Stimulated activated naive CD8-positive, alpha-beta T cell treated with anti-CD3 and anti-CD28 coated beads, Interleukin-15, Interleukin-2, amounts not matched to agents 100 ng/mL and 50 ng/mL, for 24 hours (primary cell): Measurements from ENCODE around the gene FAM20C.

ENCODE experiments used
- H3K27ac Mint-ChIP-seq: one replicate; pipeline ENCODE4 v1.8.0; 2021; ENCODE audit warnings: mild to moderate bottlenecking, mixed read lengths
- H3K27me3 Mint-ChIP-seq: one replicate; pipeline ENCODE4 v1.8.0; 2021; ENCODE audit warnings: mixed read lengths
- H3K36me3 Mint-ChIP-seq: one replicate; pipeline ENCODE4 v1.8.0; 2021; ENCODE audit warnings: low read depth, mixed read lengths
- H3K4me1 Mint-ChIP-seq: one replicate; pipeline ENCODE4 v1.8.0; 2021; ENCODE audit warnings: low read depth, mixed read lengths
- H3K4me3 Mint-ChIP-seq: one replicate; pipeline ENCODE4 v1.8.0; 2021; ENCODE audit warnings: mild to moderate bottlenecking, mixed read lengths
- H3K9me3 Mint-ChIP-seq: one replicate; pipeline ENCODE4 v1.8.0; 2021; ENCODE audit warnings: mixed read lengths

FAM20C gene

GRCh38 chr7:252216-252965 is 60.0 kb downstream of the FAM20C start:
- Mint-ChIP-seq H3K4me1 (no peaks in the 10 kb centered on the region), H3K9me3 (no peaks in the 10 kb centered on the region), H3K36me3 (no peaks in the 10 kb centered on the region), H3K27me3 (no peaks in the 10 kb centered on the region), H3K27ac (no peak overlapping the region), H3K4me3 (no peak overlapping the region)

DNA sequence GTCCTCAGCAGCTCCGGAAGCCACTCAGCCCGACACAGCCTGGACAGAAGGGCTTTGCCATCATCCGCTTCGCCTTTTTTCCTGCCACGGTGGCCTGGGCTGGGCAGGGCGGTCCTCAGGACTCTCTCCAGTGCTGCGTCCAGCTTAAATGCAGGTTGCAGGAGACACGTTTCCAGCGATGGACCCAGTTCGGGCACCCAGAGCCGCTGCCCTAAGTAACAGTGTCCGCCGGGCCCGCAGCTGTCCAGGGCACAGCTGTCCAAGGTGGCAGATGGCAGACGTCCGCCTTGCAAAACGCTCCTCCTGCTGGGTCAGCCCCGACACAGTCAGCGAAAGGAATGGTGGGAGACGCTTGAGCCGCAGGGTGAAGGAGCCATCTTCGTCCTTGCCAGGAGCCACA is 60.6 kb downstream of the FAM20C start:
- no peak overlapping the region for H3K4me3 Mint-ChIP-seq
- H3K4me1 Mint-ChIP-seq = no peaks in the 10 kb centered on the region
- H3K27me3 Mint-ChIP-seq = no peaks in the 10 kb centered on the region
- H3K9me3 Mint-ChIP-seq = no peaks in the 10 kb centered on the region
- H3K36me3 Mint-ChIP-seq = no peaks in the 10 kb centered on the region
- H3K27ac Mint-ChIP-seq = no peak overlapping the region

DNA sequence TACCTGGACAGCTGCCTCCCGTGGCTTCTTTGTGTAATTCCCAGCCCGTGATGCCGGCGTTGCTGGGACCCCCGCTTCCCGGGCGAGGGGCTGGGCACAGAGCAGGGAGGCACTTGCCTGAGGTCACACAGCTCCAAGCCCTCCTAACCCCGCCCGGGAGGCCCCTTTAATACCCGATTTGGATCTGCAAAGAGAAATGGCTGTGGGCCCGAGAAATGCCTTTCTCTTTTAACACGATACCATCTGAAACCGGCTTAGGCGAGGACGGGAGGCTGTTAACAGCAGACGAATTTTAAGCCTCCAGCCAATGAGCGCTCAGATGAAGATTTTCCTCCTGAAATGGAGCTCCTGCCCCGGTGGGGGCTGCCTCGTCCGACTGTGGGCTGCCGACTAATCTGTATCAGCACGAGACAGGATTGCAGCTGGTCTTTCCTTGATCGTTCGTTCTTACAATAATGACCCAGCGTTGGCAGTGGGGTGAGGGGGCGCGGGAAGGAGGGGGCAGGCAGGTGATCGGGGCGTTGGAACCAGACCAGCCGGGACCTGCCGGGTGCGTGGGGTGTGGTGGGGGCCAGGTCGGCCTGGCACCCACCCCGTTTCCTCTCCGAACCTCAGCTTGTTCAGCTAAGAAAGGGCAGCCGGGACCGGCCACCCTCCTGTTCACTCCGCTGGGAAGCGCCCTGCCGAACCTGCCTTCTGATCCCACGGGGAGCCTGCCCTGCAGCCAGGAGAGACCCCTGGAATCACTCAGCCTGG is 61.4 kb downstream of the FAM20C start:
- H3K36me3 Mint-ChIP-seq = no peaks in the 10 kb centered on the region
- H3K9me3 Mint-ChIP-seq = no peaks in the 10 kb centered on the region
- no peak overlapping the region for H3K27ac Mint-ChIP-seq
- no peaks in the 10 kb centered on the region for H3K4me1 Mint-ChIP-seq
- H3K4me3 Mint-ChIP-seq = no peak overlapping the region
- no peaks in the 10 kb centered on the region for H3K27me3 Mint-ChIP-seq

- Mint-ChIP-seq H3K27ac (no peak overlapping the region), H3K36me3 (no peaks in the 10 kb centered on the region), H3K27me3 (no peaks in the 10 kb centered on the region), H3K9me3 (no peaks in the 10 kb centered on the region), H3K4me1 (no peaks in the 10 kb centered on the region), H3K4me3 (no peak overlapping the region)
These were observed 62.1 kb downstream of the FAM20C start for GRCh38 chr7:254337-255037.

- Mint-ChIP-seq H3K27ac (no peak overlapping the region), H3K27me3 (no peaks in the 10 kb centered on the region), H3K4me3 (no peak overlapping the region), H3K36me3 (no peaks in the 10 kb centered on the region), H3K4me1 (no peaks in the 10 kb centered on the region), H3K9me3 (no peaks in the 10 kb centered on the region)
These were observed 62.7 kb downstream of the FAM20C start for GRCh38 chr7:255038-255435.

GRCh38 chr7:255721-256361 is 63.5 kb downstream of the FAM20C start:
- Mint-ChIP-seq H3K36me3 (no peaks in the 10 kb centered on the region), H3K4me1 (no peaks in the 10 kb centered on the region), H3K4me3 (no peak overlapping the region), H3K27me3 (no peaks in the 10 kb centered on the region), H3K27ac (no peak overlapping the region), H3K9me3 (no peaks in the 10 kb centered on the region)

DNA sequence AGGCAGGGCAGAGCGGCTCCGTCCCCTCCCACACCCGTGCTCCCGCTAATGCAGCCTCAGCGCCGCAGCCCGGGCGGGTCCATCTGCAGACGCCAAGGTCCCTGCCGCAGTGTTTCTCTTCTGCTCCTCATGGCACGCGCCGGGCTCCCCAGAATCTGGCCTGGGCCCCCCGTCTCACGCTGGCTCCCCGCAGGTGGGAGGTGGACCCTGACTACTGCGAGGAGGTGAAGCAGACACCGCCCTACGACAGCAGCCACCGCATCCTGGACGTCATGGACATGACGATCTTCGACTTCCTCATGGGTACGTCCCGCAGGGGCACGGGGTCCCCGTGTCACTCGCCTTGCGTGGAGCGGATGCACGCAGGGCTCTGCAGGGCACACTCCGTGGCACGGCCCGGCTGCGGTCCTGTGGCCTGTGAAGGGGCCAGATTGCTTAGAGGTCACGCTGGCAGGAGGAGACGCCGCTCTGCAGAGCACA is 64.1 kb downstream of the FAM20C start:
- Mint-ChIP-seq H3K9me3 (no peaks in the 10 kb centered on the region), H3K4me1 (no peaks in the 10 kb centered on the region), H3K27me3 (no peaks in the 10 kb centered on the region), H3K27ac (no peak overlapping the region), H3K4me3 (no peak overlapping the region), H3K36me3 (no peaks in the 10 kb centered on the region)

DNA sequence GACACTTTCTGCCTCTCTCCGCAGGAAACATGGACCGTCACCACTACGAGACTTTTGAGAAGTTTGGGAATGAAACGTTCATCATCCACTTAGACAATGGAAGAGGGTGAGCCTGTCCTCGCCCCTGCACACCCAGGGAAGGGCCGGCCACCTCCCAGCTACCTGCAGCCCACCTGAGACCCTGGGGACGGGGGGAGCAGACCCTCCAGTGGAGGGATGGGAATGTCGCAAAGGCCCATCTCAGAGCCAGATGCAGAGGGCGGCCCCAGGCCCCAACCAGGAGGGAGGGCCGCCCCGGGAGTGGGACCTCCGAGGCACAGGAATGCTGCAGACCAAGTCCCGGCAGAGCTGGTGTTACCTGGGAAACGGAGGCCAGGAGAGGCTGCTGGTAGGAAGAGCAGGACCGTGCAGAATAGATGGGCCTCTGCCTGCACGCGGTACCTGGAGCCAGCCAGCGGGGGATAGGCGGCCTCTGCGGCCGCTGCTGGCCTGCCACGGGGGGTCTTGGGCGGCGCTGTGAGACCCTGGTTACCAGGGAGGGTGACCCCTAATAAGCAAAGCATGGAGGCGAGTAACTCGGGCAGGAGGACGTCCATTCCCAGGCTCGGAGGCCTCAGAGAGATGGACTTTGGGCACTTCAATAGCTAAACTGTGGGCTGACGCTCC is 64.7 kb downstream of the FAM20C start:
- Mint-ChIP-seq H3K36me3 (no peaks in the 10 kb centered on the region), H3K4me3 (no peak overlapping the region), H3K27me3 (no peaks in the 10 kb centered on the region), H3K4me1 (no peaks in the 10 kb centered on the region), H3K9me3 (peaks cover under 1% of the 10 kb centered on the region), H3K27ac (no peak overlapping the region)

- peaks cover 5% of the 10 kb centered on the region for H3K9me3 Mint-ChIP-seq
- H3K4me1 Mint-ChIP-seq = no peaks in the 10 kb centered on the region
- H3K27me3 Mint-ChIP-seq = no peaks in the 10 kb centered on the region
- H3K27ac Mint-ChIP-seq = no peak overlapping the region
- H3K4me3 Mint-ChIP-seq = no peak overlapping the region
- H3K36me3 Mint-ChIP-seq = no peaks in the 10 kb centered on the region
These were observed 65.2 kb downstream of the FAM20C start for GRCh38 chr7:257647-257992.

- Mint-ChIP-seq H3K36me3 (no peaks in the 10 kb centered on the region), H3K4me3 (no peak overlapping the region), H3K4me1 (no peaks in the 10 kb centered on the region), H3K27ac (no peak overlapping the region), H3K9me3 (peaks cover 5% of the 10 kb centered on the region), H3K27me3 (no peaks in the 10 kb centered on the region)
These were observed 66.3 kb downstream of the FAM20C start for GRCh38 chr7:258476-259190.

GRCh38 chr7:259191-259505 is 66.8 kb downstream of the FAM20C start:
- peaks cover 5% of the 10 kb centered on the region for H3K9me3 Mint-ChIP-seq
- no peak overlapping the region for H3K4me3 Mint-ChIP-seq
- no peaks in the 10 kb centered on the region for H3K36me3 Mint-ChIP-seq
- H3K4me1 Mint-ChIP-seq = no peaks in the 10 kb centered on the region
- no peaks in the 10 kb centered on the region for H3K27me3 Mint-ChIP-seq
- no peak overlapping the region for H3K27ac Mint-ChIP-seq

DNA sequence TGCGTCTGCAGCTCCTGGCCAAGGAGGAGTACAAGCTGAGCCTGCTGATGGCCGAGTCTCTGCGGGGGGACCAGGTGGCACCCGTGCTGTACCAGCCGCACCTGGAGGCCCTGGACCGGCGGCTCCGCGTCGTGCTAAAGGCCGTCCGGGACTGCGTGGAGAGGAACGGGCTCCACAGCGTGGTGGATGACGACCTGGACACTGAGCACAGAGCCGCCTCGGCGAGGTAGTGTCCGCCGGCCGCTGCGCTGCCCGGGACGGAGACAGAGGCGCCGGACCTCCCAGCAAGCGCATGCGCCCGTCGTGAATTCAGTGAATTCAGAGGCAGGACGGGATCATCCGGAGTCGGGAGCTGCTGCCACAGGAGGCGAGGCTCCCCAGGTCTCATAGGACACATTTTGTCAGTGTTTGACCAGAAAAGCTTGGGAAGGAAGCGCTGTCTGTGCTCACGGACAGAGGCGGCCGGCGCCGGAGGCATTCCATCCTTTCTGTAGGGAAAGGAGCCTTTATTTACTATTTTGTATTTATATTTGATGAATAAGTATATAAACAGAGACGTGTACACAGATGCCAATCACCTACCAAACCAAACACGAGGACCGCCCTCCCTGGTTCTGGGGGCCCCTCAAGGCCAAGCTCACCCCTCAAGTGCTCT is 67.5 kb downstream of the FAM20C start:
- no peaks in the 10 kb centered on the region for H3K27me3 Mint-ChIP-seq
- no peaks in the 10 kb centered on the region for H3K4me1 Mint-ChIP-seq
- H3K9me3 Mint-ChIP-seq = peaks cover 5% of the 10 kb centered on the region
- H3K4me3 Mint-ChIP-seq = no peak overlapping the region
- no peaks in the 10 kb centered on the region for H3K36me3 Mint-ChIP-seq
- no peak overlapping the region for H3K27ac Mint-ChIP-seq

DNA sequence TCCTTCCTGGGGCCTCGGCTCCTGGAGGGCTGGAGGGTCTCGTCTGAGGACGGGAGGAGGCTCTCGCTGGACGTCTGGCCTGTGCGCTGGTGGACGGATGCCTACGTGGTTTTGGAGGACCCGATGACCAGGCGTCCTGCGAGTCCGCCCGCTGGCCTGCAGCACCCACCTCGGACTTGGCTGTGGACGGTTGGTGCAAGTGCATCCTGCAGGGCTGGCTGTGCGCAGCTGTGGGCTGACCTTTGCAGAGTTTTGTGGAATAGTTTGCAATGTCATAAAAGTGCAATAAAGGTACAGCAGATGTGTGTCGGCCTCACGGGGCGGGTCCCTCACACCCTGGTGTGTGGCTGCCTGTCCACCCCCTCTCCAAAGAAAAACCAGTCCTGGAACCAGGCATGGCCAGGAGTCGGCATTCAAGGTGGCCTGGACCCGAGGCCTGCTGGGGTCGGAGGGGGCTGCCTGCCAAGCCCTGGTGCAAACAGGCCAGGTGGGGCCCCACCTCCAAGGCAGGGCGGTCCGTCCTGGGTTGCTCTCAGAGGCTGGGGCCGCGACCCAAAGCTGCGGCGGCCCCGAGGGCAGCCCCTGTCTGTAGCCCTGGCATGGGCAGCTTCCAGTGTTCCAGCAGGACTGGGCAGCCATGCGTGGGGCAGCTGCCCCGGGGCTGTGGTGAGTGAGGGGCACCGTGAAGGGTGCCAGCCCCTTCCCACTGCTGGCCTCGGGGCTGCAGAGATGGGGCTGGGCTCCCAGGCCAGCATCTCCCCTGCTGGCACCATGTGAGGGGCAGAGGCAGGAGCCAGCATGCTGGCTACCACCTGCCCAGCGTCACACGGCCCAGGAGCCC is 68.3 kb downstream of the FAM20C start:
- Mint-ChIP-seq H3K27me3 (no peaks in the 10 kb centered on the region), H3K4me1 (no peaks in the 10 kb centered on the region), H3K9me3 (peaks cover 5% of the 10 kb centered on the region), H3K36me3 (no peaks in the 10 kb centered on the region), H3K27ac (no peak overlapping the region), H3K4me3 (no peak overlapping the region)
